Smooth muscle cell of the brain vasculature (primary cell): ENCODE measurements around the gene TIMM8A.

Experiments
- DNase-seq: peaks from one replicate; pipeline ENCODE4 v3.0.0-alpha.2; 2012; ENCODE audit warnings: low read depth, low spot score

The TIMM8A gene

GRCh38 chrX:101348452-101349192 lies at the start of gene TIMM8A:
Gene TIMM8A (minus strand): TSS chrX:101348742. CDS start chrX:101348664, 78 bp downstream.
- peak; percentile 9 for DNase-seq

GRCh38 chrX:101397779-101398178 lies 49.2 kb upstream of the TIMM8A start:
- DNase-seq, result no peak

- DNase-seq, result no peak
Observed at GRCh38 chrX:101395789-101396188, 47.2 kb upstream of the TIMM8A start.

- DNase-seq, result no peak
Observed at GRCh38 chrX:101394372-101394771, 45.8 kb upstream of the TIMM8A start.

GRCh38 chrX:101393530-101394305 lies 45.2 kb upstream of the TIMM8A start:
- DNase-seq, result no peak

- DNase-seq, result no peak
Observed at GRCh38 chrX:101391831-101392230, 43.3 kb upstream of the TIMM8A start.

GRCh38 chrX:101390664-101391525 lies 42.4 kb upstream of the TIMM8A start, which contains the start of gene RPL36A:
Gene RPL36A (plus strand): TSS chrX:101391011. CDS start chrX:101391044, 33 bp downstream.
- peak; percentile 70 for DNase-seq

- DNase-seq, result no peak
Observed at GRCh38 chrX:101388604-101389003, 40.1 kb upstream of the TIMM8A start.

GRCh38 chrX:101386542-101386885 lies 38.0 kb upstream of the TIMM8A start:
- no peak for DNase-seq

- no peak for DNase-seq
Observed at GRCh38 chrX:101385795-101386541, 37.4 kb upstream of the TIMM8A start, which contains the start of gene BTK. Gene BTK (minus strand): TSS chrX:101386191. CDS start chrX:101375284, 10,907 bp downstream.

- no peak for DNase-seq
Observed at GRCh38 chrX:101385026-101385684, 36.6 kb upstream of the TIMM8A start.

GRCh38 chrX:101383679-101384205 lies 35.2 kb upstream of the TIMM8A start:
- DNase-seq, result no peak

- DNase-seq, result no peak
Observed at GRCh38 chrX:101377547-101377946, 29.0 kb upstream of the TIMM8A start.

GRCh38 chrX:101370888-101371504 lies 22.5 kb upstream of the TIMM8A start:
- no peak for DNase-seq

- no peak for DNase-seq
Observed at GRCh38 chrX:101369687-101370086, 21.1 kb upstream of the TIMM8A start.

GRCh38 chrX:101368800-101369199 lies 20.3 kb upstream of the TIMM8A start:
- no peak for DNase-seq

- no peak for DNase-seq
Observed at GRCh38 chrX:101365301-101365795, 16.8 kb upstream of the TIMM8A start.

- no peak for DNase-seq
Observed at GRCh38 chrX:101362757-101363156, 14.2 kb upstream of the TIMM8A start.

GRCh38 chrX:101362116-101362515 lies 13.6 kb upstream of the TIMM8A start:
- DNase-seq, result no peak

- no peak for DNase-seq
Observed at GRCh38 chrX:101360390-101360789, 11.8 kb upstream of the TIMM8A start.
